ENCODE measurements around the gene LRRC74A. TPM values are rescaled to one million over a fixed set of nuclear protein-coding genes. Genes with fewer than 3 reads are reported as not detected.
A peak's percentile ranks its signal among the peaks of the same experiment; 100 is the strongest.

LRRC74A gene
- total and polyA plus RNA-seq, 9 of the 15 experiments (the other 6 are each of a cell fraction or from before 2014, with no cell fraction given), result not detected

- ChIA-PET CTCF (ENCODE audit: low intra/inter-chr PET ratio) (no interaction called here), POLR2A (interaction anchor here (0.8 kb wide), 1 partner anchor 267 kb away, joined by 3 read pairs; no protein-coding TSS in a partner anchor)
- no peak for TF ChIP-seq ID3 (CRISPR knock-in tag; IDR thresholded peaks at IDR 0.05)
- no peak for TF ChIP-seq ID3 (tag; IDR thresholded peaks at IDR 0.05)
- TF ChIP-seq SP2 (IDR thresholded peaks at IDR 0.05; ENCODE audit: extremely low read depth, low read depth, low read length, poor library complexity, severe bottlenecking), result no peak
- TF ChIP-seq ZNF212 (CRISPR knock-in tag; IDR thresholded peaks at IDR 0.05), result no peak
- TF ChIP-seq ZNF583 (CRISPR knock-in tag; IDR thresholded peaks at IDR 0.05), result no peak
- TF ChIP-seq TBP (optimal IDR thresholded peaks at IDR 0.05; ENCODE audit: low read depth, low read length), result no peak
- TF ChIP-seq PKNOX1 (IDR thresholded peaks at IDR 0.05), result peak; percentile 62
- TF ChIP-seq MEIS2 (IDR thresholded peaks at IDR 0.05; ENCODE audit: partially characterized antibody), result peak; percentile 57
- no peak for TF ChIP-seq PBX2 (CRISPR knock-in tag; IDR thresholded peaks at IDR 0.05; ENCODE audit: low read depth)
- peak; percentile 71 for TF ChIP-seq PBX2 (tag; conservative IDR thresholded peaks at IDR 0.05; ENCODE audit: low read depth)
- TF ChIP-seq YBX1 (IDR thresholded peaks at IDR 0.05), result no peak
- peak; percentile 52; the same call in 1 of the 2 replicates for TF ChIP-seq ZNF121 (CRISPR knock-in tag; conservative IDR thresholded peaks at IDR 0.05)
- TF ChIP-seq CTCF (IDR thresholded peaks at IDR 0.05 in 2 of 3, conservative IDR thresholded peaks at IDR 0.05 in 1 of 3; ENCODE audit: insufficient read depth in 2 of 3, low read depth in 1 of 3, low read length in 3 of 3), result peak in 1 of 3 experiments; percentile 38; a peak in 2 of 6 replicates
- H3K9me3 ChIP-seq (replicated peaks; ENCODE audit: control insufficient read depth, insufficient read depth, low read depth, low read length), result no peaks in the 10 kb centered on the region
- no peak overlapping the region for H3K4me2 ChIP-seq (ENCODE audit: insufficient read depth, low read length)
- no peak overlapping the region for H3K4me3 ChIP-seq
- H3K36me3 ChIP-seq (ENCODE audit: control insufficient read depth, insufficient read depth, low read length), result no peaks in the 10 kb centered on the region
- peaks cover 0 to 20% of the 10 kb centered on the region in 2 experiments; a peak in 2 of 5 replicates for H3K27me3 ChIP-seq (ENCODE audit: control insufficient read depth in 2 of 2, insufficient read depth in 2 of 2, low read length in 2 of 2)
- no peaks in the 10 kb centered on the region for H3K9me1 ChIP-seq (ENCODE audit: control insufficient read depth, insufficient read depth, low read length)
- no peaks in the 10 kb centered on the region for H3K79me2 ChIP-seq (ENCODE audit: control insufficient read depth, insufficient read depth, low read length)
- no peak overlapping the region for H3K9ac ChIP-seq (ENCODE audit: insufficient read depth in 1 of 2, low read depth in 2 of 2, low read length in 2 of 2)
- BruUV-seq (replicated peaks), result no TSS peak
- intact Hi-C loops (cut with micrococcal nuclease), result no loop called here
- FAIRE-seq, result no peak
- peak; percentile 6 to 29 (median 15) for DNase-seq (ENCODE audit: extremely low read depth in 1 of 4, low spot score in 3 of 4)
- peak; percentile 75 for ATAC-seq
- in situ Hi-C loops (cut with MboI), result no loop called here
- H3K4me1 ChIP-seq (replicated peaks in 1 of 2; ENCODE audit: control insufficient read depth in 2 of 2, insufficient read depth in 2 of 2, low read length in 2 of 2), result no peaks in the 10 kb centered on the region; a peak in 1 of 5 replicates
- H3K27ac ChIP-seq (ENCODE audit: extremely low read depth, low read depth, low read length), result no peak overlapping the region
- H2AFZ ChIP-seq (ENCODE audit: low read depth, low read length), result no peak overlapping the region
- WGBS (ENCODE audit: insufficient coverage, low coverage, missing lambda C conversion rate), result 8% methylated on average over 6 of the region's 6 CpGs
- no peaks in the 10 kb centered on the region for H4K20me1 ChIP-seq (replicated peaks; ENCODE audit: control insufficient read depth, insufficient read depth, low read length)
Observed at GRCh38 chr14:76848879-76849278, 22.7 kb downstream of the LRRC74A start.

Data from K562 (cell line).